GM21528 (cell line): ENCODE measurements around the gene SCYGR2.
"Not testable (repeated sequence)": the region's sequence is repeated elsewhere in the genome, so short reads cannot be mapped to it uniquely, and the experiment has no call there.

Experiments
- ATAC-seq: cut with Tn5 transposase; IDR thresholded peaks from one replicate; pipeline ENCODE4 v1.9.1; 2021; ENCODE audit warnings: mild to moderate bottlenecking, moderate library complexity; ENCODE audit not compliant: unreplicated experiment, low FRiP score

The SCYGR2 gene

GRCh38 chr2:227598835-227599503 lies at the start of gene SCYGR2:
TSS of gene SCYGR2 (plus strand) at chr2:227598893. CDS start at chr2:227598893, 0 bp downstream.
- not testable (repeated sequence) for ATAC-seq

- no peak for ATAC-seq
These were observed 46.9 kb upstream of the SCYGR2 start for GRCh38 chr2:227551836-227552235.

GRCh38 chr2:227562581-227562980 lies 36.1 kb upstream of the SCYGR2 start:
- no peak for ATAC-seq

- ATAC-seq, result no peak
These were observed 33.6 kb upstream of the SCYGR2 start for GRCh38 chr2:227565080-227565479.

DNA sequence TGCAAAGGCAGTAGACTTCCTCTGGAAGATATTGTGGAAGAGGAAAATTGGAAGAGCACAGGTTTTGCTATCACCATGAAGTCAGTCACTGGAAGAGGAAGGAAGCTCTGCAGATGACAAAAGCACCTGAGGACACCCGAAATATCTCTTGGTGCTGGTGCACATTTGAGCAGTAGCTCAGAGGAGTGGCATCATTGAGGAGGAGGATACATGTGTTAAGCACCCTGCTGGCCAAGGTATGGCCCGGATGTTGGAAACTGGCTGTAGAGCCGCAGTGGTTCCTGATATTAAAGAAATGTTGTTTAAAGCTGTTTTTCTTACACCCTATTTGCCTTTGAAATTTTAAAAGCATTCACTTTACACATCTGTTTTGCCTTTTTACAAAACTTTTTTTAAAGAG lies 32.7 kb upstream of the SCYGR2 start:
- no peak for ATAC-seq

- ATAC-seq, result no peak
These were observed 29.9 kb upstream of the SCYGR2 start for GRCh38 chr2:227568852-227569169.

DNA sequence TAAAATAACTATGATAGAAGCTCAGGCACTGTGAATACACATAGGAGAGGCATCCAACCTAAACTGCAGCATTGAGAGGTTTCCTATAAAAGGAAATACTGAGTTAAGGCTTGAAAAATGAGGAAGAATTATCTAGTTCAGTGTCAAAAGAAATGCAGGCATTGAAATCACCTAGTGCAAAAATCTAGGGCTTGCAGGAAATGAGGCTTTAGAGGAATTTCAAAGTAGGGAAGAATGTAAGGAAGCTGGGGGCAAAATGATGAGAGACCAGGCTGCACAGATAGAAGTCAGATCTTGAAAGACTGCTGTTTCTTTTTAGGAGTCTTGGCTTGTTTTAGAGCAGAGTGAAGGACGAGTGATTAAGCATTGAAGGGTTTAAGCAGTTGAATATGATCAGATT lies 28.1 kb upstream of the SCYGR2 start:
- no peak for ATAC-seq

DNA sequence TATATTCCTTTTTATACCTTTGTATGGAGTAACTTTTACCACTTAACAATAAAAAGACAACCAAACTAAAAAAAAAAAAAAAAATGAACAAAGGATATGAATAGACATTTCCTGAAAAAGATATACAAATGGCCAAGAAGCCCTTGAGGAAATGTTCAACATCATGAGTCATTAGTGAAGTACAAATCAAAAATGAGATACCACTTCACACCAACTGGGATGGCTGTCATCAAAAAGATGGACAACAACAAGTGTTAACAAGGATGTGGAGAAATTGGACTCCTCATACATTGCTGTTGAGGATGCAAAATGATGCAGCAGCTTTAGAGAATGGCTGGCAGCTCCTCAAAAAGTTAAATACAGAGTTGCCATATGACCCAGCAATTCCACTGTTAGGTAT lies 22.6 kb upstream of the SCYGR2 start:
- ATAC-seq, result no peak

DNA sequence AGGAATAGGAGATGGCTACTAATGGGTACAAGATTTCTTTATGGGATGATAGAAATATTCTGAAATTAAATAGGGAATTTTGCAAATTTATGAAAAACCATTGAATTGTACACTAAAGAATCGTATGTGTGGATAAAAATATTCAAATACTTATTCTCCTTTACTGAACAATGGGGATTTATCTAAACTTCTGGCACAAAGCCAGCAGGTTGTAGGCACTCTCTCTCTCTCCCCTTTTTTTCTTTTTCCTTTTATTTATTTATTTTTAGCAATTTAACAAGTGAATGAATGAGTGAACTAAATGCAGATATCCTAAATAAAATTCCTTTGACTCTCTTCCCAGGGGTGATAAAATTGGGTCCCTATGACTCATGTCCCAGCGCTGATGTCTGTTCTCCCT lies 21.9 kb upstream of the SCYGR2 start:
- ATAC-seq, result no peak

DNA sequence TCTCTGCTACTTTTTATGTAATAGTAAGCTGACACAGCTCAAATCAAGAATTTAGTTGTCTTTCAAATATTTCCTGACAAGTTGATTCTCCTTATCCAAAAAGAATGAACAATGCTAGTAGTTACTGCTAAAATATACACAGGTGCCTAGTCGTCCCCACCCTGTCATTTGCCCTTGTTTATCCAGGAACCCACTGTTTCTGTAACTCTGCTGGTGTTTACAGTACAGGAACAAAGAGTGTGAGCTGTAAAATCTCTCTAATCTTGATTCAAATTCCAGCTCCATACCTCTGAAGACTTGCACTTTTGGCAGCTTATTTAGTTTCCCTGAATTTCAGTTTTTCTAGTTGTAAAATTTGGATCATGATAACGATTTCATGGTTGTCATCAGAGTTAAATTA lies 21.1 kb upstream of the SCYGR2 start:
- no peak for ATAC-seq

DNA sequence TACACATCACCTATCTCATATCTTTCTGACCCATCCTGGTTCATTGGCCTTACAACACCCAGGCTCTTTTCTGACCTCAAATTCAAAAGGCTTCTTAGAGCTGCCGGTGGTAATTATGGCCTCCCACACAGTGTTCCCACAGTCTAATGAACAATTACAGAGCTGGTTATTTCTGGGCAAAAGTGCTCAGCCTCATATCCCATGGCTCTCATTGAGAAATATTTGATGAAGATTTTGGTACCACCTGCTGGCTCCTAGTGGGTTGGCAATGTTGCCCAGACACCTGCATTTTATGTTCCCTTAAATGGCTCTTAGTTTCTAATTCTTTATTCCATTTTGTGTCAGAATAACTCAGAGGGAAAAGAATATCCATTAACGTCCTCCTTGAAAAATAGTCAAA lies 20.1 kb upstream of the SCYGR2 start:
- no peak for ATAC-seq

GRCh38 chr2:227579791-227580190 lies 18.9 kb upstream of the SCYGR2 start:
- ATAC-seq, result no peak

- no peak for ATAC-seq
These were observed 16.3 kb upstream of the SCYGR2 start for GRCh38 chr2:227582369-227582768.

- peak; percentile 79 for ATAC-seq
These were observed 5.9 kb upstream of the SCYGR2 start for GRCh38 chr2:227592694-227593387.

- ATAC-seq, result no peak
These were observed 2.9 kb upstream of the SCYGR2 start for GRCh38 chr2:227595797-227596196.

- no peak for ATAC-seq
These were observed 1.7 kb upstream of the SCYGR2 start for GRCh38 chr2:227597036-227597435.

DNA sequence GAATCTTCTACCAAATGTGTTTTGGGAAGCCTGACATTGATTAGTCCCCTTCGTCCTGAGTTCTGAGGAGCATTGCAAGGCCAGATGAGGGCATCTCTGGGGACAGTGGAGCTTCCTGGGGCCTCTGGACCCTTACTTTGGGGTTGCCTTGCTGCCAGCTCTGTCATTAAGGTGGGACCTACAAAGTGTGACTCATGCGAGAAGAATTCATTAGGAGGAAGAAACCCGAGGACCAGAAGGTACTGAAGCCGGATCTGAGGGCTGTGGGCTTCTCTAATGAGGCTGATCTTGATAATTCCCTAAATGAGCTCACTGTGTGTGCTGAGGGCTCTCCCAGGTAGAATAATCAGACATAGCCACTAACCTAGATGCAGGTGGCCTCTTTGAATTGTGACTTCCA lies 695 bp upstream of the SCYGR2 start:
- no peak for ATAC-seq

- ATAC-seq, result no peak
These were observed 3.7 kb downstream of the SCYGR2 start for GRCh38 chr2:227602358-227602757.

- no peak for ATAC-seq
These were observed 7.8 kb downstream of the SCYGR2 start for GRCh38 chr2:227606476-227606875.

DNA sequence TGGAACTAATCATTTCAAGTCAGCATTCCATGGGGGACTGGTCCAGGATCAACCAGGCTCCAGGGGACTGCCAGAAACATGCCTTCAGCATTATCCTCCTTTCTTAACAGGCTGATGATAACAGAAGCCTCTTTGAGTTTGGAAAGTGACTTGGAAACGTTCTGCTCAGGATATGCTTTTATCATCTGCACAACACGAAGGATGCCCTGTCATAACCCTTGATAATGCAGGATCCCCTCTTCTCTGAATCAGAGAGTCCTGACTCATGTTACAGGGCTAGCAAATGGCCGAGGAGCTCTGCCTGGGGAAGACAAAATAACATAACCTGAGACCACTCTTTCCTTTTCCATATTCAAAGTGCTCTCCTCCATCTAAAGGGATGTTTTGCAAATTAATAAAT lies 9.2 kb downstream of the SCYGR2 start:
- ATAC-seq, result no peak

- no peak for ATAC-seq
These were observed 10.1 kb downstream of the SCYGR2 start for GRCh38 chr2:227608561-227609338.

GRCh38 chr2:227610123-227610522 lies 11.4 kb downstream of the SCYGR2 start:
- ATAC-seq, result no peak
